ENCODE data around the gene DYTN.
A peak's percentile ranks its signal among the peaks of the same experiment; 100 is the strongest.
"Not testable (repeated sequence)": the region's sequence is repeated elsewhere in the genome, so short reads cannot be mapped to it uniquely, and the experiment has no call there.

Gene DYTN, protein sequence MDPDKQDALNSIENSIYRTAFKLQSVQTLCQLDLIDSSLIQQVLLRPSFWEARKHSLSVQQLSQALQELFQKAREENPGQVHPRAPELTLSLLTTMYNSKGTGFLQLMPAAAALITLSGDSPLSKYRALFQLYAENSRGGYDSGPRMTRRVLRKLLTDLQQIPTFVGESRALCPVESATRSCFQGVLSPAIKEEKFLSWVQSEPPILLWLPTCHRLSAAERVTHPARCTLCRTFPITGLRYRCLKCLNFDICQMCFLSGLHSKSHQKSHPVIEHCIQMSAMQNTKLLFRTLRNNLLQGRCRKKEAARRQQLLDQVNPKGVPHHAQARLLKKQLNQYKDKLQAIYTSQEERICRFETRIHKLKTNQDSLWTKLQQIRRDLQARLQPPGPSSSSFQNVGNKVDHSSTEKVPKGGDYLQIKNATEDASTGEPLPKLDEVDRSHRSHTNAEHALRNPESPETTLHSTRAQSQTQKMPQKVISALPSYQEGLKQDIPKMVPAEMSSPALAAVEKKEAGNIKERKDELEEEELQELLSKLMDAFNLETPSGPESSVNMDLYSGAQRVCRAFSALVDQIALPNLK

DNA sequence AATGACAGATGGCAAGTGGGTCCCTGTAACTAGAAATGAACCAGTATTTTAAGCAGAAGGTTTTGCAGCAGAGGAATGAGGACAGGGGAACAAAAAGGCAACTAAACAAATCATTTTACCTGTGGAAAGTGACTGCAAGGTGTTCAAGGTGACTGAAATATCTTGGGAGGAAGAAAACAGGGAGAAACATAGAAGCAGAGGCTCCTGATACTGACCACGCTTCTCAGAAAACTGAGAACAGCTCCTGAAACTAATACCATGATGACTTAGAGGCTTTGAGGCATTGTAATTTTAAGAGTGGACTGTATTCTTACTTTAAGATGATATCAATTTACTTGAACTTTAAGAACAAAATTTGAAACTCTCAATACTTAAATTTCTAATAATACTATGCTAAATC lies at the start of gene DYTN:
DYTN (minus strand) TSS at position 101 of the 400 bp plus-strand sequence. CDS start 117 bp downstream, outside the sequence.
- DNase-seq (ENCODE audit: low read depth, low spot score): no peak

DNA sequence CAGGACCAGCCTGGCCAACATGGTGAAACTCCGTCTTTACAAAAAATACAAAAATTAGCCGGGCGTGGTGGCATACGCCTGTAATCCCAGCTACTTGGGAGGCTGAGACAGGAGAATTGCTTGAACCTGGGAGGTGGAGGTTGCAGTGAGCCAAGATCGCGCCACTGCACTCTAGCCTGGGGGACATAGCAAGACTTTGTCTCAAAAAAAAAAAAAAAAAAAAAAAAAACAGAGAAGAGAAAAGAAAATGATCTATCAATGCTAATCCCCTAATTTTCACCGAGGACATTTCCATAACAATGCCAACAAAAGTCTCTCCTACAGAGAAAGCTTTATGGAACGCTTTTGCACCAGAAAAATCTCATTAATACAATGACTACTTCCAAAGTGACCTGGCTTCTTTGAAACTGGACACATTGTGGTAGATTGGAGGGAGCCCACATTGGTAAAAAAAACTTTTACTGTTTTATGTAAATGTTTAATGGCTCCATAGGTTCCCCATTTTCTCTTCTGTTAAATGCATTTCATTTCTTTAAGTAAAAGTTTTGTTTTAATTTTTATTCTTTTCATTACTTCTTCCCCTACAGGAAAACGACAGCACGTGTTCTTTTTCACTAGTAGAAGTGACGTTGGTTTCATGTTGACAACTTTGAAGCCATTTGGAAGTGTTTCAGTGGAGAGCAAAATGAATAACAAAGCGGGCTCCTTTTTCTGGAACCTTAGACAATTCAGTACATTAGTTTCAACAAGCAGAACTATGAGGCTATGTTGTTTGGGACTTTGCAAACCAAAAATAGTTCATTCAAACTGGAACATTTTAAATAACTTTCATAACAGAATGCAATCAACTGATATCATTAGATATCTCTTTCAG lies 48.1 kb upstream of the DYTN start:
- DNase-seq (ENCODE audit: low read depth, low spot score): no peak

DNA sequence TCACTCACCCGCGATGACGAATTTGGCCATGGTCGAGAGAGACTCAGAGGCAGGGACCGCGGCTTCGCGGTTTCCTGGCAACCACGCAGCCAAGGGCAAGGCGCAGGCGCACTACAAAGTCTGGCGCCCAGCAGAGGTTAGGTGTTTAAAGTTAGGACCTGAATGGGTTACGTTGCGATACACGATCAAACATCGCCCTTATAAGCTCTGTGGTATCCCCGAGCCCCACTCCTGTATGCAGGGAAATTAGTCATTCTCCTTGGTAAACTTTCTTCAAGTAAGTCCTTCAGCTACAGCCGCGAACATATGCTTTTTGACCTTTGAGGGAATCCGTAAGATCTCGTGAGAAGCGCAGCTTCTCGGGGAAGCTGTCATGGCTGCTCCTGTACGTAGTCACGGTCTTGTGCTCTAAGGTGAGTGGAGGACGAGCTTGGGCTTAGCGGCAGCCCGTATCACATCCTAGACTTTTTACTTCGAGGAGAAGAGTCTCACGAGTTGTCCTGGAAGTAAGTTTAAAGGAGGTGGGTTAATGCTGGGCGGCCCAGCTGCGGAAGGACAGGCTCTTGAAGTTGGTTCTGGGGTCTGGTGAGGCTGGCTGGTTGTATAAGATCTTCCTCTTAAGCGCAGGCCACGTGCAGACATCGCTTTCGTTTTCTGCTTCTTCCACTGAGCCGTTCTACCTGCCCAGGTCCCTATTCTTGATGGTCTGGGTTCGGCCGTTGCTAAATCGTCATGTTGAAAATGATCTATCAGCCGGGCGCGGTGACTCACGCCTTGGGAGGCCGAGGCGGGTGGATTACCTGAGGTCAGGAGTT lies 47.3 kb upstream of the DYTN start, which contains the start of the genes FASTKD2 and MDH1B:
FASTKD2 (plus strand) TSS at position 365 of the 815 bp plus-strand sequence. CDS start 1,088 bp downstream, outside the sequence.
MDH1B (minus strand) TSS at position 87 of the 815 bp plus-strand sequence; CDS start at position 30, 57 bp downstream.
- DNase-seq (ENCODE audit: low read depth, low spot score): peak; percentile 91

DNA sequence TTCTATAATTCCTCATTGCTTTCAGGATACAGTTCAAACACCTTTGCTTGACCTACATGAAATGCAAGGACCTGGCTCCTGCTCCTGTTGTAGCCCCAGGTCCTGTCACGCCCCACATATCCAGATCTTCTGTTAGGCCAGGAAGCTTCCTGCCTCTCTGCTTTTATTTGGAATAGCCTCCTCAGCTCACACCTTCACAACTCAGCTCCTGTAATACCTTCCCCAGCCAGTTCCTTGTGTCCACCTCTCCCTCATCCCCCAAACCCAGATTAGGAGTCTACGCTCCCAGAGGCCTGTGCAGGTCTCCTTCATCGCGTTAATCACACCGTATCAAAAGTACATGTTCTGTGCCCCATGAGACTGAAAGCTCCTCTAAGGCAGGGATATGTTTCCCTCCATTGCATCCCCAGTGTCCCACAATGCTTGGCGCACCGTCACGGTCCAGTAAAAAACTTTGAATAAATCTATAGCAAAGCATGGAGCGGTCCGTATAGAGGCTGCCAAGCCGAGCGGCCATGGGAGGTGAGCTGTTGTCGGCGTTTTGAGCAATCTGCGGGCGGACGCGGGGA lies 46.6 kb upstream of the DYTN start:
- no peak for DNase-seq (ENCODE audit: low read depth, low spot score)

DNA sequence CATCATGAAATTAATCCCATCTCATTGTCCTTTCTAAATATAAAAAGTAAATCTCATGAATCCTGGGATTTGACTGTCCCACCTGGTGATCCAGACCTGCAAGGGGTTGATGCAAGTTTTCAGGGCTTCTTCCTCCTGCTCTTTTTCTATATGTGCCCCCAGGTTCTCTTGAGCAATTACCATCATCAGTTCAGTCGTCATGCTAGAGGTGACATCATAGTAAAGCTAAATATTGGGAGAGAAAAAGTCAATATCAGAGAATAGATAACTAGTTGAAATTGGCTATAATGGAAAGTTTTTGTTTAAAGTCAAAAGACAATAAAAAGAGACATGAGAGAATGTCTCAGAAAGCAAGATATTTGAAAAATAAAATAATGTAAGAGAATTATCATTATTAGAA lies 38.6 kb upstream of the DYTN start:
- DNase-seq (ENCODE audit: low read depth, low spot score): no peak

DNA sequence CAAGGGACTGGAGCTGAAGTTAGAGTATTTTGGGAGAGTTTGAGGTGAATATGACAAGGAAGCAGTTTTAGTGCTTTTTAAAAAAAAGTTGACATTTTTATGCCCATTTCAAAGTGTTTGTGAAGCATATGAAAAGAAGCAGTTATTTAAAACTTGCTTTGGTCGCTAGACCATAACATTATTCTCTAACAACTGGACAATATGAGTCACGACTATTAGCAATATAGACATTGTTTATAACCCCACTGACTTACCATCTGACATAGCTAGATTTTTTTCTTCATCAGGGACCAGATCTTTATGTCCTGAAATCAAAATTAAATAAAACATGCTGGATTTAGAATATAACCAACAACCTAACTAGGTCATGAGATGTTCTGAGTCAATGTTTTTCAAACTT lies 22.6 kb upstream of the DYTN start:
- no peak for DNase-seq (ENCODE audit: low read depth, low spot score)

DNA sequence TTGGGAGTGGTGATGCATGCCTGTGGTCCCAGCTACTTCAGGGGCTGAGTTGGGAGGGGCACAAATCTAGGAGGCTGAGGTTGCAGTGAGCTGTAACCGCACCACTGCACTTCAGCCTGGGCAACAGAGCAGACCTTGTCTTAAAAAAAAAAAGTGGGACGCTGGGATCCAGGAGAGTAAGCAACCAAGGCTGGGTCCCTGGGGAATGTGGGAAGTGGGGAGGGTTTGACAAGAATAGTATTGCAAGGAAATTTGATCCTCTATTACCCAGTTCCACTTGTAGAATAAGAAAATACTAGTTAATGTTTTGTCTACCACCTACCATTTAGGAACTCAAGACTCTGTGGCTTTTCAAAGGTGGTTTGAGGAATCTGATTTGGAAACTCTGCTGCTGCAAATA lies 21.1 kb upstream of the DYTN start:
- DNase-seq (ENCODE audit: low read depth, low spot score): no peak

DNA sequence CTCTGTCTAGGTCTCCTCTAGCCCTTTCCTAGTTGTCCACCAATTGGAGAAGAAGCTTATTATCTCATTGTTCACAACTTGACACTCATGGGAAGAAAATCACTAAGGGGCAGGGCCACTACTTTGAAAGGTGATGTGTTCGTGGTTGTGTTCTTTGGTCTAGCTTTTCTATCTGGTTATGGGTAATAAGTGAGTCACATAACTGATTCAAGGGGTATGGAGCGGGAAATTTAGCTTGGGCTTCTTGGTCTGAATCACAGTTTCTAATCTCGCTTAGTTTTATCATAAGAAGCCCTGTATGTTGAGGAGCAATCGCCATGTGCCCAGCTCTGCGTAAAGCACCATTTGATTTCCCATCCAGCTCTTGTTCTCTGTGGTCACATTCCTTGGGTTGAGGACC lies 18.7 kb upstream of the DYTN start:
- DNase-seq (ENCODE audit: low read depth, low spot score): no peak

DNA sequence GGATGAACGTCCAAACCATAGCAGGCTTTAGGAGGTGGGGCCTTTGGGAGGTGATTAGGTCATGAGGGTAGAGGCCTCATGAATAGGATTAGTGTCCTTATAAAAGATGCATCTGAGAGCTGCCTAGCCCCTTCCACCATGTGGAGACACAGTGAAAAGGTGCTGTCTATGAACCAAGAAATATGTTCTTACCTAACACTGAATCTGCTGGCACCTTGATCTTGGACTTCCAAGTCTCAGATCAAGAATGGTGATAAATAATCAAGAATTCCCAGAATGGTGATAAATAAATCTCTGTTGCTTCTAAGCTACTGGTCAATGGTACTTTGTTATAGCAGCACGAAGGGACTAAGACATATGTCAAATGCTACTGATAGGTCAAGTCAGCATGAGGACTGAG lies 15.1 kb upstream of the DYTN start:
- DNase-seq (ENCODE audit: low read depth, low spot score): no peak

DNA sequence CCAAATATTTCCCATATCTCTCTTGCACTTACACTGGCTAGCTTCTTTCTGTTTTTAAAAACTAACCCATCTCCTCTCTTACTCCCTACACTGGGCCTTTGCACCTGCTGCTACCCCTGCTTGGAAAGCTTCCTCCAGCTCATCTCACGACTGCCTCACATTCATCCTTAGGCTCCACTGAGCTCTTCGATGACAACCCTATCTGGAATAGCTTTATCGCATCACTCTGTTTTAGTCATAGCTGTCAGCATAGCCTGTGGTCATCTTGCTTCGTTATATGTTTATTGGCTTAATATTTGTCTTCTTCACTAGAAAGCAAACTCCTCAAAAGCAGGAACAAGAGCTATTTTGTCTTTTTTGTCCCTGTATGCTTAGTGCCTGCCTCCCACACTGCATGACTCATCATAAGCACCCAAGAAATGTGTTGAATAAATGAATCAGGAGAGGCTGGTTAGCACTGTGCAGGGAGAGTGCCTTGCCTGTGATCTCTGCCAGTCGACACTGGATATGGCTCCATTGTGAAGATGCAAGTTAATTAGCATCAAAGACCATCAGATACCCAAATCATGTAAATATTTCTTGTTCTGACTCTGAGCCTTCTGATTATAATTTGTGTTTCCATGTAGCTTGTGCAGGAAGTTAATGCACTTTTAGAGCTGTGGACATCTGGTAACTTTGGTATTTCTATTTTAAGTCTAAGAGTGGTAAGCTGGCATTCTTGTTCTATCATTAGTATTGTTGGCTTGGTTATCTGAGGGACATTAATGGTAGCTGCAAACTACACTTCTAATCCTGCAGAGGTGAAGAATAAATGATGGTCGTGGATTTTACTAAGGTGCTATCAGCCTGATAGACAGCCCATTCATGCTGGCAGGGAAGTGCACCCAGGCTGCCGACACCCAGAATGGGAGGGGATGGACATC lies 10.3 kb upstream of the DYTN start:
- no peak for DNase-seq (ENCODE audit: low read depth, low spot score)

DNA sequence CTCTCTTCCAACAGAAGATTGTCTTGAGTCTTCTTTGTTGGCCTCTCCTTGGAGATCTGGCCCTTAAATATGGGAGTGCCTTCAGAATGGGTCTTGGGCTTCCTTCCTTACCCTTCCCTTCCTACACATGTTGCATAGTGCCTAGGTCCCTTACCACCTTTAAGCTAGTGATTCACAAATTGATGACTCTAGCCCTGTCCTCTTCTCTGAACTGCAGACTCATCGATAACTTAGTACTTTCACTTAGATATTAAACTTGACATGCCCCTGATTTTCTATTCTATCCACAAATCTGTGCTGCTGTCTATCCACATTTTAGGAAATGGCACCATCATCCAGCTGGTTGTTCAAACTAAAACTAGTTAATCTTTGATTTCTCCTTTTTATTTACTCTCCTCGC lies 9.1 kb upstream of the DYTN start:
- no peak for DNase-seq (ENCODE audit: low read depth, low spot score)

DNA sequence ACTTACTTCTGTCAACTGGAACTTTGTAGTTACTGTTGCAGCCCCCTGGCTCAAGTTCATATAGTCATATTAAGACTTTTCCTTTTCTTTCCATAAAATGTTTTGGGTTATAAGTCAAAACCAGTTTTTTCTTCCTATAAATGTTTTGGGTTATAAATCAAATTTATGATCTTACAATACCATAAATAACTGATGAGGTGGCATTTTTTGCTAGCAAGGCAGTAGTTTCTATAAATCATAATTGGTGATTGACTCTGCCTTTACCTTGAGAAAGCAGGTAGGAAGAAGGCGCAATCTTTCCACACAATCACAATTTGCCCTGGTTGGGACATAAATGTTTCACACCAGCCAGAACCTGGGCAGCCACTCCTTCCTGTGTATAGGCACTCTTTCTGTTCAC lies 5.1 kb upstream of the DYTN start:
- no peak for DNase-seq (ENCODE audit: low read depth, low spot score)

DNA sequence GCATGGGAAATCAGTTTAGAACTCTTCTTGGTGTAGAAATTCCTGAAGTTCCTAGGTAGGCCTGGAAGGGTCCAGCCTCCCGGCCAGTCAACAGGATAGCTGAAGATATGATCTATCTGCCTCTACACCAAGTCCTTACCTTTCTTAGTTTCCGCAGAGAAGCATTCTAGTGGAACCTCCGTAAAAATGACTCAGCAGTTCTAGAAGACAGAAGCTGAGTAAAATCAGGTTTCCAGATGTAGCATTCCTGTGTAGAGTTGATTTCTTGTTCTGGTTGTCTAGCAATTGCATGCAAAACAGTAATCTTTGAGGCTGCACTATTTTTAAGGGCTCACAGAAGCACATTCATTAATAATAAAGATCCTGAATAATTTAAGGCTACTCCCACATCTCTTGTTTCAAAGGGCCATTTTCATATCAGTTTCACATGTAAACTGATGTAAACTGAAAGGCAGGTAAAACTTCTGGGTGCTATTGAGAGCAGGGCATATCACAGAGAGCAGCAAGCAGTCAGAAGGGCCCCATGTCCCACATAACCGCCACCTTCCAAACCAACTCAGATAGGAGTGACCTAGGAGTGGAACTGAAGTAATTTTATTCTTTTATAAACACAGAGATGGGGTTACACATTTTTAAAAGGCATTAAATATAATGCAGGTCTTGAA lies 3.2 kb upstream of the DYTN start:
- DNase-seq (ENCODE audit: low read depth, low spot score): no peak

DNA sequence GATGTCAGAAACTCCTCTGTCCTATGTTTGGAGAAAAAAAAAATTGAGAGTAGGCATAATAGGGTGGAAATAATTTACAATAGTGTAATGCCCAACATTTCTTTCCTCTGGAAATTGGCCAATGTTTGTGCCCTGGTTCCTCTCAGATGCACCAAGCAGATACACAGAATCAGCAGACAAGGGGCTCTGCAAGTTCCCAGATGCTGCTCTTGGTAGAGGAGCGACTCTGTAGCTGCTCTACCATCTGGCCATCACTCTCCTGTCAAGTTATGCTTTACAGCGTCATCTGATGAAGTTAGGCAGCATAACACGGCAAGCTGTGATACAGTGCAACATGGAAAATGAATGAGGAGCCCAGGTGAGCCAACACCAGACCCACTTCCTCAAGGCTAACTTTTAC lies 1.6 kb downstream of the DYTN start:
- no peak for DNase-seq (ENCODE audit: low read depth, low spot score)

DNA sequence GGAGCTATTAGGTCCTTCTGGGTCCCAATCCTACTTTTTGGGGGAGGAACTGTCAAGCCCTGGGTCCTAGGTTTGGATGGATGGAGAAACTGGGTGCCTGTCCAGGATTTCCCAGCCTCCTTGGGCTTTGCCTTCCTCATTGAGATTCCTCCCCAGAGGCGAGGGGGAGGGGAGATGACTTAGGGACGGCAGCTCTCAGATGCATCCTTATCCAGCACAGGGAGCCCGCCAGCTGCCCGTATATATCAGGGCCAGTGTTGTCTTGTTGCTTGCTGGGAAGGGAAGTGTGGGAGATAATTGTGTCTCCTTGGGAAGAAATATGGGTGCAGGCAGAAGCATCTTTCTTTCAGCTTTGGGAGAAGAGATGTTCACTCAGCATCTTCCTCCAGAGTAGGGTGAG lies 3.0 kb downstream of the DYTN start:
- DNase-seq (ENCODE audit: low read depth, low spot score): not testable (repeated sequence)

DNA sequence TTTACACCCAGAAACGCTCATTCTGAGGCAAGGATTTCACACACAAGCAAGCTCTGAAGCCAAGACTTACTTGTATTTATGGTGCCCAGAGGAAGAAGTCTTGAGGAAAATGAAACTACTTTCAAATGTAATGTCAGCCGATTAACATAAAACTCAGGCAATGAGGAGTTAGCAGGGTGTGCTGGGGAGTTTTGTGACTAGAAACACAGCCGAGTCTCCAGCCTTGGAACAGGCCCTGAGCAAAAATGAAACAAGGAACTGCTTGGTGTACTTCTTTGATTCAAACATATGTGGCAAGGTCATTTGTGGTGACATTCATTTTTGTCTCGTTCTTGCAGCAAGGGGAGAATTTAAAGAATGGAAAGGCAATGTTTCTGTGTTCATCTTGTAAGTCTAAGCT lies 4.5 kb downstream of the DYTN start:
- DNase-seq (ENCODE audit: low read depth, low spot score): no peak

DNA sequence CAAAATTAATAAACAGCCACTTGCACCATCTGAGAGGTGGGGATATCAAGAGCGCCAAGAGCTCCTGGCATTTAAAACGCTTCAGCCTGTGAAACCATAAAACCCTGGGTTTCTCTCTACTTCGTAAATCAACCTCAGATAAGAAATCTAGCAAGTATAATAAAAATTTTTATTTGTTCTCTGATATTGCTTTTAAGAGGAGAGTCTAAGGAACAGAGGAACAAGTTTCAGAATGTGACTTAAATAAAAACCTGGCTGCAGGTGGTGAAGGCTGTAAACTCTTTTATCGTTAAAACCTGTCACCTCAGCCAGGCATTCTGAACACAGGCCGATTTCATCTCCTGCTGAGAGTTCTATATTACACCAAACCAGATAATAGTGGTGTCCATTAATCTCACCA lies 9.9 kb downstream of the DYTN start:
- no peak for DNase-seq (ENCODE audit: low read depth, low spot score)

DNA sequence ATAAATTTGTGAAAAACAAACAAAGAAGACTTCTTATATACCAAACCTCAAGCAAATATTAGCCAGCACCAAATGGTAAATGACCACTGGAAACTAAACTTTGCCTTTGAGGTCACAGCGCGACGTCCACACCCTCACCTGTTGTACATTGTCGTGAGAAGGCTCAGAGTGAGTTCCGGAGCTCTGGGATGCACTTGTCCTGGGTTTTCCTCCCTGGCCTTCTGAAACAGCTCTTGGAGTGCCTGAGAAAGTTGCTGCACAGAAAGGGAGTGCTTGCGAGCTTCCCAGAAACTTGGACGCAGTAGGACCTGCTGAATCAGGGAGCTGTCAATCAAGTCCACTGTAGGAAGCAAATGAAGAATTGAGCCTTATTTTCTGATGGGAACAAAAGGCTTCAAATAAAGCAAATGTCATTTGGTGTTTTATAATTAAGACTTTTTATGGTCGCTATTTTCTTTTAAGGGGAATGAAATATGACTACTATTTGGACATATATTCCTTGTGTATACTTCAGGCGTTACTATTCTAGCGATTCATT lies 11.0 kb downstream of the DYTN start:
- no peak for DNase-seq (ENCODE audit: low read depth, low spot score)

DNA sequence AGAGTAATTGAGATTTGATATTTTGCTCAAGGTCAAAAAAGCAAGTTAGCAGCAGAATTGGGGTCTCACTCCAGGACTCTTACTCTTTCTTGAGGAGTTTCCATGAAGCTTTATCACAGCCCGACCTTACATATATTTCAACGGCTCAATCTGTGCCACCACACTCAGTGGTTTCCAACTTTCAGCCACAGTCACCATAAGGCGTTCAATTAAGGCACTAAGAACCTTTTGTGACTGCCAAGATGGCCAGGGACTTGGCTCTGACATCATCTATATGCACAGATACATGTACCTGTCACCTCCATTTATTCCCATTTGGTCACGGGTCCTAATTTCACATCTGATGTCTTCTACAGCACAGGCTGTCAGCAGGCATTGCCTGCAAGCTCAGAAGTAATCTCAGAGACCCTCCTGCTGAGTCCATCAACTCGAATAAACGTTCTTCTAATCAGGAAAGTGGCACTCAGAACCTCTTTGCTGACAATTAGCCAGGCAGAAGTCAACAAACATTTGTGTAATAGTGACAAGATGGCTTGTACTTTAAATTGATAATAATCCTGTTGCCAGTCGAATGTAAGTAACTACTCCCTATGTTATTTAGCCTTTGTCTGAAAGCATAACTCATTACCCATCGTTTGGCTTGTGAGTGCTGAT lies 16.1 kb downstream of the DYTN start:
- DNase-seq (ENCODE audit: low read depth, low spot score): no peak

Measured in smooth muscle cell of the brain vasculature (primary cell).